ENCODE data around the gene C1QTNF3.
"Not testable (repeated sequence)": the region's sequence is repeated elsewhere in the genome, so short reads cannot be mapped to it uniquely, and the experiment has no call there.

The C1QTNF3 gene, protein sequence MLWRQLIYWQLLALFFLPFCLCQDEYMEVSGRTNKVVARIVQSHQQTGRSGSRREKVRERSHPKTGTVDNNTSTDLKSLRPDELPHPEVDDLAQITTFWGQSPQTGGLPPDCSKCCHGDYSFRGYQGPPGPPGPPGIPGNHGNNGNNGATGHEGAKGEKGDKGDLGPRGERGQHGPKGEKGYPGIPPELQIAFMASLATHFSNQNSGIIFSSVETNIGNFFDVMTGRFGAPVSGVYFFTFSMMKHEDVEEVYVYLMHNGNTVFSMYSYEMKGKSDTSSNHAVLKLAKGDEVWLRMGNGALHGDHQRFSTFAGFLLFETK

DNA sequence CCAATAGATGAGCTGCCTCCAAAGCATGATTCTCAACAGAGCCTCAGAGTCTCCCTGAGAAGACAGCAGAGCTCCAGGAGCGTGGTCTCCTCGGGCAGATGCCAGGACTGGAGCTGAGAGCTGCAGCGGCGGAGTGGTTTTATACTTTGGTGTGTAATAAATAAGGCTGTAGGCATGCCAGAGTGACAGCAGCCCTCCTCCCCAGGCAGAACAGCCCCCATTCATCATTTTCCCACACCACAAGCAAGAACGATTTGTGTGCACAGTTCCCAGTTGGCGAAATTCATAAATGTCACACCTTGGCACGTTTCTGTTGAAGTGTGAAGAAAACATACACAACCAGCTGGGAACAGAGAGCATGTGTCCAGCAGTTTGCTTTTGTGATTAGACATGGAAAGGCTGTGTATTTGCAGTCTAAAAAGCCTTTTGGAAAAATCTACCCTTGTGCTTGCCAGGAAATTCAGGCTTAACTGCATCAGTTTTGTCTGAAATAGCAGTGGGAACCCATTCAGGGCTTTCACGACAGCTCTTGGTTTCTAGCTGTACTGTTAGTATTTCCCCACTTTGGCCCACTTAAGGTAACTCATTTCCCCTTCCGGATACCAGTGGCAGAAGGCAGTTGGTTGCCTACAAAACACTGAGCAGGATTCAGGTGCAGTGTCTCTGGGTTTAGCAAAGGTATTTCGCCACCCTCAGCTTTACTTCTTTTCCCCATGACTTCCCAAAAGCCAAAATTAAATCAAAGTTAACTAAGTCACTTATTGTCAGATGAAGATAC lies at the start of gene C1QTNF3:
TSS of gene C1QTNF3 (minus strand) at position 115 of the 778 bp plus-strand sequence. CDS start at position 27, 88 bp downstream.
- DNase-seq (ENCODE audit: low read depth, low spot score), result no peak

DNA sequence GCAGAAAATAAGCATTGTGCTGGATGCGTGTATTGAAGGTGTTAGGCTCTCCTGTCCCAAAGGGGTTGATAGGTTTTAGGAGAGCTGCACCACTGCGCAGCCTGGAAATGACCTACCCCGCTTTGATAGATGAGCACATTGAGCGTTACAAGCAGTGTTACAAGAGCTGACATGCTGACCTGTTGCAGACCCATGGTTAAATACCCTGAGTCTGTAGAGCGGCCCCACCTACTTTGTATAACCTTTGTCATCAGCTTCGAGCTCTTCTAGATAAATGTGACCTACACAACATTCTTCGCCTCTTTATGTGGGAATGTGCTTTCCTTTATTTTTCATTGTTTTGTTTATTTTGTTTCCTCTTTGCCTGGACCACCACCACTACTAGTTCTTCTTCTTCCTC lies 48.0 kb upstream of the C1QTNF3 start:
- DNase-seq (ENCODE audit: low read depth, low spot score), result not testable (repeated sequence)

DNA sequence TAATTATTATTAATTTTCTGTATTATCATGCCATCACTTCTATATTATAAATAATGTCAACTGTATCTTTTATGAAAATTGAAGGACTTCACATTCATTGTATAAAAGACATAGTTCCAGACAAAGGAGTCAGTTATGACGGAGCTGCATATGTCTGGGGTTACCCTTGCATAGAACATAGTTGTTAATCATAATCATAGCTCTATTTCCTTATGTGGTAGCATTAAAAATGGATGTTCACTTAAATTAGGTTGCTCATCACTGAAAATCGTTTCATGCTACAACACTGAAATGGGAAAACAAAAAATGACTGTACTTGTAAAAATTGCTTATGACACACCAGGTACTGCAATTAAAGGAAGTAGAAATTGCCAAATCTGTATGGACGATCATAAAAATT lies 46.8 kb upstream of the C1QTNF3 start:
- not testable (repeated sequence) for DNase-seq (ENCODE audit: low read depth, low spot score)

DNA sequence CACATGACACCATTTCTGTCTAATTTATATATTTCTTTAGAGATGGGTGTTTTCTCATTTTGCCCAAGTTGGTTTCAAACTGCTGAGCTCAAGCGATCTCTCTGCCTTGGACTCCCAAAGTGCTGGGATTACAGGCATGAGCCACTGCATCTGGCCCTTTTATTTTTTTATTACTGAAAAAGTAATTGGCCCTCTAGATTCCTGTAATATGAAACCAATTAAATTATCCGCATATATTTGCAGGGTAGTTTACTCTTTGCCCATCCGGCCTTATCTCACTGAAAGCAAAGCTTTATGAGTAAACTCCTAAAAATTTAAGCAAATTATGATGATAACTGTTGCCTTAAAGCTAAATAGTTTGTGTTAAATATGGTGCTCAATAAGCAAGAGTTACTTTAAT lies 44.7 kb upstream of the C1QTNF3 start:
- not testable (repeated sequence) for DNase-seq (ENCODE audit: low read depth, low spot score)

DNA sequence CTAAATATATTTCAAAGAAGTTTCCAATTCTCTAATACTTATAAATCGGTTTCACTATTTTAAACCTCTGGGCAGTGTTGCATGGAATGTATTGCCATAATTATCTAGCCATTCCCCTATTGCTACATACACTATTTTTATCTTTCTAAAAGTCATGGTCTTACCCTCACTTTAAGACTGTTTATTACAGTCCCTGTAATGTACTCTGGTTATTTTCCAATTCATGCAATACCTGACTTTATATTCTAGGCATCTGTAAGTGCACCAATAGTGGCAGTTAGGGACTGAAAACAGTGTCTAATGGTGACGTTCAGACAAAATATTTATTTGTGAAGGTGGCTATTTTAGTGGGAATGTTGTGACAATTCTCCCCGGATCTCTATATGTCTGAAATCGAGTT lies 40.9 kb upstream of the C1QTNF3 start:
- DNase-seq (ENCODE audit: low read depth, low spot score), result not testable (repeated sequence)

DNA sequence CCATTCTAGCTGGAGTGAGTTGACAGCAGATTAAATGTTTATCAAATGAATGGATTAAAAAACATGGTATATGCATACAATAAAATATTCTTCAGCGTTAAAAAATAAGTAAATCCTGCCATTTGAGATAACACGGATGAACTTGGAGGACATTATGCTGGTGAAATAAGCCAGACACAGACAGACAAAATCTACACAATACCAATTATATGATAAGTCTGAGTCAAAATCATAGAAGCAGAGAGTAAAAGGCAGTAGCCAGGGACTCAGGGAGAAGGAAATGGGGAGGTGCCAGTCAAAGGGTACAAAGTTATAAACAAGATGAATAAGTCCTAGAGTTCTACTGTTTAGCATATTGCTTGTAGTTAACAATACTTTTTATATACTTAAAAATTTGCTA lies 36.5 kb upstream of the C1QTNF3 start:
- not testable (repeated sequence) for DNase-seq (ENCODE audit: low read depth, low spot score)

DNA sequence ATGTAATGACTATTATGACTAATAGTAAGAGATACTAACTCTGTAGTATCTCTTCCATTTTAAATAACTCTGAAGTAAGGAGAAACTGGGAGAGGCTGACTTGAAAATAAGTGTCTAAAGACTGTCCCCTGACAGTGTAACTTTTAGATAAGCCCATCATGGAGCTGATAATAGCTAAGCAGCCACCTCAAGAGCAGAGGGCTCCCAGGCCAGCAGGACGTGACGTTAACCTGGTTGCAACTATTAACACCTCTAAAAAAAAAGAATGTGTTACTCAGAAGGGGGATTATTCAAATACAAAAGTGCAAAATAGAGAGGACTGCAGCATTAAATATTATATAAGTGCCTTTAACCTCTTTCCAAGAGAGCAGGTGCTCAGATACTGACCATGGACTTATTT lies 34.6 kb upstream of the C1QTNF3 start:
- DNase-seq (ENCODE audit: low read depth, low spot score), result not testable (repeated sequence)

DNA sequence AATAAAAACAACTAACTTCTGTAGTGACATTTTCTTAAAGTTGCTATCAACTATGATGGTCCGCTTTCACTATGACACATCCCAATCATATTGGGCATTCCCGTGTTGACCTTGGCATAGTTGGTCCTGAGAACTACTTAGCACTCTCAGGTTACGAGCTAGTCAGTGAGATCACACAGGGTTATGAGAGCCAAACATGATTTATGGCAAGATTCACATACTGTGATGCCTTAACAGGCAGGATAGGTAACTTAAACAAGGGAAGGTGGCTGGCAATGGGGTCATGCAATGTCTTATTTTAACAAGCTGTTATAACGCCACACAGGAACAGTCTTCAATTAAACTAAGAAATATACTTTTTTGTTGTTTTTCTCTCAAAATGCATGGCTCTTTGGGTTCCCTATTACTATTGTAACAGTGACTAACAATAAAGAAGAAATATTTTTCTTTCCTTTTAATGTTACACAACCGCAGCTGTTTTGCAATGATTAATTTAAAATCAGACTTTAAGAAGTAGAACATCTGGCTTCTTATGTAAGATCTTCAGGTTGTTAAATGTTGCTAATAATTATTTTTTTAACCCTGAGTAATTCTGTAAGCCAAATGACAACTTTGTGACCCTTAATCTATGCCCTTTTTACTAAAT lies 33.8 kb upstream of the C1QTNF3 start:
- not testable (repeated sequence) for DNase-seq (ENCODE audit: low read depth, low spot score)

DNA sequence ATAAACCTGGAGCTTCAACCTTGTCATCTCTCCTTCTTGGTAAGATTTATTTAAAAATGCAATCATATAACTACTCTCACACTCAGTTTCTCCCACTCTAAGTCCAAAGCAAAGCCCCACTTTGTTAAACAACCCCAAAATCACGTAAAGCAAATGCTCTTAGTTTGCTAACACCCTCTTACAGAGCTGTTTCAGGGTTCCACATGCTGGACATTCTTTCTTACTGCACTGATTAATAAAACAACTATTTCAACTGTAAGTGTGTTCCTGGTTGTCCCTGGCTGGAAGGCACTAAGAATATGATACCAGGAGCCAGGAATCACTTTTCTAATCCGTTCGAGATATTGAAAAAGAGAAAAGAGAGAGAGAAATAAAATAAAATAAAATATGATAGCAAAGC lies 31.5 kb upstream of the C1QTNF3 start:
- not testable (repeated sequence) for DNase-seq (ENCODE audit: low read depth, low spot score)

DNA sequence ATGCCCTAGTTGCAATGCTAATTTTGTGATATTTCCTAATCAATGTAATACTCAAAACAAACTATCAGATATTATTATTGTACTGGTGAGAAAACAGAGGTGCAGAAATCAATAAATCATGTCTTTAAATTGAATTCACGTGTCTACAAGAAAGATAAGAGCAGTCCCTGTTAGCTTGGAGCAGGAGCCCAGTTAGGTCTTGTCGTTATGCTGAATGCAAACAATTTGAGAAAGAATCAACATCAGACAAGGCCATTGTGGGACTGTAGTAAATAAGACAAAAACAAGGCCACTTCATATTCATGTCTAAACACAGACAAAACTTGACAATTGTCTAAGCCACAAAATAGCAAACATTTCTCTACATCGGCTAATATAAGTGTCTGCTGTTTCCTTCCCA lies 31.1 kb upstream of the C1QTNF3 start:
- DNase-seq (ENCODE audit: low read depth, low spot score), result not testable (repeated sequence)

DNA sequence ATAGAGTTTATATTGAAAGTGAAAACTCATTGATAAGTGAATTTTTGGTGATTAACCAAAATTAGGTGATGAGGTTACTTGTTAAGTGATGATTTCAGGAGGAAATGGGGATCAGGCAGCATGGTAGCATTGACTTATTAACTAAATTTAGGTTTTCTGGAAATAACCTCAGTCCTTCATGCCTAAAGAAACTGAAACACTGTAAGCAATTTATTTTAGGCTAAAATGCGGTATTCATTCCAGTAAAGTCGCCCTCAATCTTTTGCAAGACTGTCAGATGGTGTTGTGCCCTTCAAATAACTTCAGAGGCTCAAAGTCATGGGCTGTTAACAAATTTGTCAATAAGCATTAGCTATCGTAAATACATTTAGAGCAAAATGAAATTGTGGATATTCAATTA lies 27.6 kb upstream of the C1QTNF3 start:
- DNase-seq (ENCODE audit: low read depth, low spot score), result not testable (repeated sequence)

DNA sequence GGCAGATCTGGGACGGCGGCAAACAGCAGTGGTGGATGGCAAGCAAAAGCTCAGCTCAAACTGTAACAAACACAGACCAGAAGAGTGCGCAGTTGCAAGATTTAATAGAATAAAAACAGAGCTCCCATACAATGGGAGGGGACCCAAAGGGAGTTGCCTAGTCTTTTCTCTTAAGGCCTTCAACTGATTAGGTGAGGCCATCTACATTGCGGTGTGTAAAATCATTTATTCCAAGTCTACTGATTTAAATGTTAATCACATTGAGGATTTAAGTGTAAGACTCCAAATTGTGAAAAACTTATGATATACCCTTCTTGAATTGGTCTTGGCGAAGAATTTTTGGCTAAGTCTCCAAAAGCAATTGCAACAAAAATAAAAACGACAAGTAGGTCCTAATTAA lies 21.6 kb upstream of the C1QTNF3 start:
- no peak for DNase-seq (ENCODE audit: low read depth, low spot score)

DNA sequence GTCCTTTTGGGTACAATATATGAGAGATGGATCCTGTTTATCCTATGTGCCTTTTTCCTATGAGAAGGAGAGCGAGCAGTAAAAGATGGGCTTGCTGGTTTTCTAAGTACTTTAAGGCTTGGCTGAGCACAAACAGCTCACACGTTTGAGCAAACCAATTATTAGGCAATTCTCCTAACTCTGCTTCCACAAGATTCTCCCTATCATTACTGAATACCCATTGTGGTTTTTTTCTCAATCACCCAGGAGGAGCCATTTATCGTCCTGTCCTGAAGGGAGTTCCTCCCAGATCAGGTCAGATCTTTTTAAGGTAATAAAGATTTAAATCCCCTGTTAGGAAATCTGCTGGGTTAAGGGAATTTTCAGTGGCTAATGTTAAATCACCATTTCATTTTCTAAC lies 19.4 kb upstream of the C1QTNF3 start:
- DNase-seq (ENCODE audit: low read depth, low spot score), result no peak

DNA sequence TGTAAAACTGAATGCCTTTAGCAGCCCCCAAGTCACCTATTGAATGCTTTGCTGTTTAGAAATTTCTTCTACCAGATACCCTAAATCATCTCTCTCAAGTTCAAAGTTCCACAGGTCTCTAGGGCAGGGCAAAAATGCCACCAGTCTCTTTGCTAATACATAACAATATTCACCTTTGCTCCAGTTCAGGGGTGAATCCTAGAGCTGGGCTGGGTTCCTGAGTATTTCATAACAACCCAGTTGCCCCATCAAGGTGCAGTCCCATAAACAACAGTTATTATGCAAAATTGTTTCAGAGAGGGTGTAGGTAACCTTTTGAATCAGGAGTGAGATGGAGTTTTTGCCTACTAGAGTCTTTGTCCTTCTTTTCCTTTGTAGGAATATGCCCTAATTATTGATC lies 19.0 kb upstream of the C1QTNF3 start:
- DNase-seq (ENCODE audit: low read depth, low spot score), result no peak

DNA sequence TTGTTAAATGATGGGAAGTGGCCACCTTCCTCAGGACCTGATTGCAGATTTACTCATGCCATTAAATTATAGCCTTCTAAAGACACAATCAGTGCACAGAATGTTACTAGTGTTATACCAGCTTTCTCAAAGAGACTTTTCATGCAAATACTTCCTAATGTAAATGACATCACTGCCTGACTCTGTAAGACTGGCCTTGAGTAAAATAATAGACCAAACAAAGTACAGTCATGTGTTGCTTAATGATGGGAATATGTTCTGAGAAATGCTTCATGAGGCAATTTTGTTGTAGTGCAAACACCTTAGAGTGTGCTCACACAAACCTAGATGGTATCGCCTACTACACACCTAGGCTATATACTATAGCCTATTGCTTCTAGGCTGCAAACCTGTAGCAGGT lies 17.0 kb upstream of the C1QTNF3 start:
- no peak for DNase-seq (ENCODE audit: low read depth, low spot score)

DNA sequence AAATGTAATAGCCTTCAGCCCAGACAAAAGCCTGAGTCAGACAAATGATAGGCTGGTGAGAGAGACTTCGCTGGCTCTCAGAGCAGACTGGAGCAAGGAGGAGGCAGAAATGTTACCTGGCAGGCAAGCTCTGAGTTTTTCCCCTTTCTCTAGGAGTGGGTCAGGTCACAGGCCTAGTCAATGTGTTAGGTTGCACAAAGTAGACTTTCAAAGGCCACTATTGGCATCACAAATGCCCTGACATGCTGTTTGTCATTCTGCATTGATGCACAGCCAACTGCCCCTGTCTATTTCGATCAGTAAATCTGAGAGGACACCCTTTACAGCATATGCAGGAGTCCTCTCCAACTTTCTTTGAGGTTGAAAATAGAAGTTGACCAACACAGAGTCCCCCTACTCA lies 15.5 kb upstream of the C1QTNF3 start:
- no peak for DNase-seq (ENCODE audit: low read depth, low spot score)

DNA sequence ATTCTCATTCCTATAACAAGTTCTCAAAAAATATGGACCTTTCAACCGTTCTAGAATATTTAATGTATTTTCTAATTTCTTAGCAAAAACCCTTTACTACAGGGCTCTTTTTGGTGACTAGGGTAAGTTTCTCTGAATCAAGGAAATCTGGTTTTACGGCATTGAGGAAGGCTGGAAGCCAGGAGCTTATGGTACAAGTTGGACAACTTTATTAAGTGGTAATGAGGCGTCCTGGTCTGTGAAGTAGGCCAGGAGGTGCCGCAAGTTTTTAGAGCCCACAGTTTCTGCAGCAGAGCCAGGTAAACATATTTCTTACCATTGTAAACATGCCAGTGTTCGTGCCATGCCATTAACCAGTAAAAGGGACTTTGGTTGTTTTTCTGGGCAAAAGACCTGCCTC lies 14.6 kb upstream of the C1QTNF3 start:
- DNase-seq (ENCODE audit: low read depth, low spot score), result no peak

DNA sequence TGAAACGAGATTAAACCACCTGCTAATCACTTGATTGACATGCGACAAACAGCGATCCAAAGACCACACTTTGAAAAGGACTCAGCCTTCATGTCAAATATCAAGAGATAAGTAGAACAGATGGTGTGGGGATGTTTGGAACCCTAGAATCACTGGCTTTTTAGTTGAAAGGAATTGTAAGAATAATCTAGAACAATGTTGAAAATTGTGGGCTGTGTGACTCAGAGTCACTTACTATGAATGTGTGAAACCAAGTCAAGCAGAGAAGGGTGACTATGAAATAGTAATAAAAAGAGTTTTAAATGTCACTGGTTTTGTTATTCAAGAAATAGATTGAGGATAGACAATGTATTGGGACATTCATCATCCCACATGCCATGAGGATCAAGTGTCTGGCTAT lies 14.1 kb upstream of the C1QTNF3 start:
- DNase-seq (ENCODE audit: low read depth, low spot score), result no peak

DNA sequence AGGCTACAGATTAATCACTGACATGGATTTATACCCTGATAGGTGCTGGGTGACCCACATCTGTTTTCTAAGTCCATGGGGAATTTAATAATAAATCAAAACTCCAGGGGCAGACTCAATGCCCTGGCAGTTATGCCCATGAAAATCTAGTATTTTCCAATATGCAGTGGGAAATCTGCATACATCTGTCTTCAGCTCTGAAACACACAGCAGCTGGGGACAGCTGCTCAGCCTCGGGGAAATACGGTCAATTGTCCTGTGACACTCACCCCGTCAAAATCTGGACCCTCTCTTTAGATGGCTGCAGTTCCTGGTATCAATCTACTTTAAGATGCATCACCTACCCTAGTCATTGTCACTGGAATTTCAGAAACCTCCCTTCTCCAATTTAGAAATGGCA lies 12.7 kb upstream of the C1QTNF3 start:
- DNase-seq (ENCODE audit: low read depth, low spot score), result no peak

DNA sequence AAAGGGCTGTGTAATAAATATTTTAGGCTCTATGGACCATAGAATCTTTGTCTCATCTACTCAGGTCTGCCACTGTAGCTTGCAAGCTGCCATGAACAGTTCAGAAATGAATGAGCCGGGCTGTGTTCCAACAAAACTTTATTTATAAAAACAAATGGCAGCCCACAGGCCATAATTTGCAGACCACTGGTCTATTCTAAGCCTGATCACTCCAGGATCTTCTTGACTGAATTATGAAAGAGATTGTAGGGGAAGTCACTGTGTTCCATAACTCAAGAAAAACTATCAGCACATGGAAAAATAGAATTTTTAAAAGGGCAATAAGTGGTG lies 11.4 kb upstream of the C1QTNF3 start:
- no peak for DNase-seq (ENCODE audit: low read depth, low spot score)

DNA sequence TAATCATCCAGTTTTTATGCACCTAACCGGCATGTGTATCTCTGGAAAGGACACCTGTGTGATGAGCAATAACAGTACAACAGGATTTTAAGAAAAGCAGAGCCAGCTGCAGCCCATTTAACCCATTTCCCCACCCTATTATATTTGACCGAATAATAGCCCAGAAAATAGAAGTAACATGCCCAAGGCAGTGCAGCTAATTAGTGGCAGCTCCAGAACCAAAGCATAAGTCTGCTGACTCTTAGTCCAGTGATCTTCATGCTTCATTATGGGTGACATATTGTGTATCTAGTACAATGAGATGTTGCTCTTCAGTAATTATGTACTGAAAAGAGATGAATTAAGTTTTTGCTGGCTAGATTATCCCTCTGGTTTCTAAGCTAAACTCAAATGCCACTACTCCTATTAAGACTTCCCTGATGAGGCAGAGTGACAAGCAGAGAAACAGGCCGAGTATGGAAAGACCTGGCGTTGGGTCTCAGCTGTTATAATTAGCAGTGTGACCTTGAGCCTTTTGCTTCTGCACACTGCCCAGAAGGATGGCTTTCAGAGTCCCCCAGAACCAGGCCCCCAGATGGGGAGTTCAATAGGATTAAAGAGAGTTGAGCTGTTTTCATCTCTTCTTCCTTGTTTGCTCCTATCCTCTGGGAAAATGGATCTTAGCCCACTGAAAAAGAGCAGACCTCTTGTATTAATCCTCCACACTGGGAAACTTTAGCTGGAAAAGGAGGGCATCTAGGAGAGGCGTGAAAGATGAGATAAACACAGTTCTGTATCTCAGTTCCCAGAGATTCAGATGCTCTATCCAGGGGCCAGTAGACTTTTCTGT lies 10.8 kb upstream of the C1QTNF3 start:
- DNase-seq (ENCODE audit: low read depth, low spot score), result no peak

DNA sequence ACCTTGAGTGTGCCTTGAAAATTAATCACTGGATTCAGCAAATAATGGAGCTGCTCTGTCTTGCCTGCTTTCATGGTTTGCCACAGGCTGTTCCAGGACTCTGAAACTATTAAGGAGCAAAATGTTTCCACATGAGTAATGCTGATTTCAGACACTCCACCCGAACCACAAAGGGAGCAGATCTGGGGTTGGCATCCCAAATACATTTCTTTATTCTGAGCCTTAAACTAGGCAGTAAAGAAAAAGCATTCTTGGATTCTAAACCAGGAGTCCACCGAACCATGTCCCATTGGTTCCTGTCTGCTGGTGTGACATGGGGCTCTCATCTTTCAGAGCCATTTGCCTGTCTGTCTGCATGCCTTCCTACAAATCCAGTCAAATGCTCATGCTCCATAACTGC lies 10.1 kb upstream of the C1QTNF3 start:
- no peak for DNase-seq (ENCODE audit: low read depth, low spot score)
